ENCODE measurements around the gene TANC1. TPM values are rescaled to one million over a fixed set of nuclear protein-coding genes. Genes with fewer than 3 reads are reported as not detected.

TANC1 gene
- total RNA-seq, 1 experiment from 2014 or later, result 2.5 TPM

GRCh38 chr2:159129269-159129668 lies 160.8 kb downstream of the TANC1 start:
- H3K56ac ChIP-seq (ENCODE audit: insufficient read length, low read depth, low read length), result no peak overlapping the region
- H3T11ph ChIP-seq (ENCODE audit: low read length), result no peak overlapping the region
- no peak overlapping the region for H2BK20ac ChIP-seq (ENCODE audit: low read depth, low read length, poor library complexity, severe bottlenecking)
- DNase-seq, result no peak
- no peak overlapping the region for H4K8ac ChIP-seq (replicated peaks; ENCODE audit: insufficient read length, low read depth, low read length)
- H3K18ac ChIP-seq (ENCODE audit: insufficient read length, low read depth, low read length), result no peak overlapping the region
- H3K27me3 Mint-ChIP-seq (ENCODE audit: low read depth), result no peaks in the 10 kb centered on the region
- H3K23me2 ChIP-seq (ENCODE audit: insufficient read length, low read depth, low read length, poor library complexity, severe bottlenecking), result no peaks in the 10 kb centered on the region
- no peak overlapping the region for H2BK120ac ChIP-seq (ENCODE audit: low read depth, low read length, poor library complexity, severe bottlenecking)
- peaks cover 2% of the 10 kb centered on the region; the same call in 1 of the 2 replicates for H3K4me1 ChIP-seq (ENCODE audit: insufficient read depth, low read length)
- H3K23ac ChIP-seq (ENCODE audit: insufficient read length, low read depth, low read length), result no peak overlapping the region
- H3K27ac Mint-ChIP-seq, result no peak overlapping the region
- no peak overlapping the region for H2AFZ ChIP-seq (ENCODE audit: low read length)
- no peak overlapping the region for H4K5ac ChIP-seq (ENCODE audit: insufficient read length, low read depth, low read length)
- H2AK5ac ChIP-seq (ENCODE audit: insufficient read length, low read length), result no peak overlapping the region
- H2BK5ac ChIP-seq (ENCODE audit: insufficient read length, low read length), result no peak overlapping the region
- H3K4me2 ChIP-seq (ENCODE audit: insufficient read depth, insufficient read length, low read length), result no peak overlapping the region
- no peaks in the 10 kb centered on the region for H3K27me3 ChIP-seq (ENCODE audit: insufficient read depth, low read length)
- no CpG with 5 or more reads among the region's 1 CpG for WGBS (ENCODE audit: extremely low coverage, insufficient read length, low lambda C conversion rate)
- peaks cover 7 to 15% of the 10 kb centered on the region in 2 experiments for H3K4me1 Mint-ChIP-seq
- no peak overlapping the region for H4K91ac ChIP-seq (ENCODE audit: insufficient read length, low read depth, low read length)
- H3K79me1 ChIP-seq (ENCODE audit: insufficient read depth, low read depth, low read length, poor library complexity, severe bottlenecking), result no peaks in the 10 kb centered on the region
- H4K20me1 ChIP-seq (ENCODE audit: control insufficient read depth, insufficient read depth, insufficient read length), result no peaks in the 10 kb centered on the region
- H3K14ac ChIP-seq (ENCODE audit: insufficient read depth, low read length), result no peak overlapping the region
- TF ChIP-seq CTCF (conservative IDR thresholded peaks at IDR 0.05), result no peak
- no peaks in the 10 kb centered on the region for H3K36me3 Mint-ChIP-seq (ENCODE audit: insufficient read depth in 1 of 3, low read depth in 3 of 3)
- H2BK12ac ChIP-seq (ENCODE audit: insufficient read length, low read depth, low read length), result no peak overlapping the region
- H2BK15ac ChIP-seq (ENCODE audit: low read depth, low read length), result no peak overlapping the region
- H3K9ac ChIP-seq (ENCODE audit: extremely low read depth, insufficient read length, low read length), result no peak overlapping the region
- no peak overlapping the region for H3K4me3 Mint-ChIP-seq
- no peak overlapping the region for H3K4ac ChIP-seq (ENCODE audit: low read depth, low read length)
- H3K9me3 ChIP-seq (ENCODE audit: control insufficient read depth, low read depth, low read length), result no peaks in the 10 kb centered on the region
- no peaks in the 10 kb centered on the region for H3K9me3 Mint-ChIP-seq
- no peak overlapping the region for H3K27ac ChIP-seq (ENCODE audit: insufficient read length, low read depth, low read length)
- no peaks in the 10 kb centered on the region for H3K79me2 ChIP-seq (ENCODE audit: insufficient read depth, low read length)
